NCI-H2081 treated with DMSO at 0.1 percent for 48 hours (cell line): ENCODE results near the gene NOLC1.

ENCODE experiments used
- DNase-seq: peaks from one replicate; lab custom pipeline; 2025; lab: John Stamatoyannopoulos, UW

The NOLC1 gene

DNA sequence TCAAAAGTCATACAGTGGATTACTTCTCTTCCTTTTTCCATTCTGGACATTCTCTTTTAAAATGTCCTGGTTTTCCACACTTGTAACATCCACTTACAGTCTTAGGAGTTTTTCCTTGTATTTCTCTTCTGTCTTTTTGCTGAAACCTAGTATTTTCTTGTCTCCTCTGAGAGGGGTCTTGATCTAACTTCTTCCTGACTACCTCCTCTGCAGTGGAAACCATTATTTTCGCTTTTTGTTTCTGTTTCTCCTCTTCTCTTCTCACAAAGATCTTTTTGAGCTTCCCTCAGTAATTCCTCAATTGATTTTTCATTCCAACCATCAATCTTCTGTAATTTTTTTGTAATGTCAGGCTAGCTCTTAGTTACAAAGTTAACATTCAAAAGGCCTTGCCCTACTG, 50.2 kb downstream of the NOLC1 start:
- DNase-seq = no peak

DNA sequence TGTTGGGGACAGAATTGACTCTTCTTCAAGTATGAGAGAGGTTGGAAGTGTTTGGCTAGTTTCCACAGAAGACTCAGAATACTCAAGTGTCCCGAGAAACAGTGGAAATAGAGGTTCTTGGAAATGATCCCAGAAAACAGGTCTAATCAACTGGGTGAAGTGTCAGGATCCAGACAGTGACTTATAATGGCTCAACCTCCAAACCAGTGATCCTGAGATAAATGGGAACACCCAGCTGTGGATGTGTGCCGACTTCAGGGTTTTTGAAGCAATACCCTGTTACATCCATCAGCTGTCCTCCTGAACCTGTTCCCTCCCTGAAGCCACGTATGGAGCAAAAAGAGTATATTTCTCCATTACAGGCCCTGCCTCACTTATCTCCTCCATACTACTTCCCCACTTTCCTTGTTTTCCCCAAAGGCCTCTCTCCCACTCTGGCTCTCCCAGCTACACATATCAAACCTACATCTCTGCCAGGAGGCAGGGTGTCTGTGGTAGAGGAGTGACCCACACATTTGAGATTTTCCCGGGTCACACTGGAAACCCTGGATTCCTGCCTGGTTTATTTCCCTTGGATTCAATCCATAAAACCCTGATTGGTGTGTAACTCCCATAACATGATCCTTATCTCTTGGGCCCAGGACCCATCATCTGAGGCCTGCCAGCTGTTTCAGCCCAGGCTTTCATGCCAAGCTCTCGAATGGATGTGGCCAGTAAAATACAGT, 56.3 kb downstream of the NOLC1 start:
- DNase-seq = no peak

DNA sequence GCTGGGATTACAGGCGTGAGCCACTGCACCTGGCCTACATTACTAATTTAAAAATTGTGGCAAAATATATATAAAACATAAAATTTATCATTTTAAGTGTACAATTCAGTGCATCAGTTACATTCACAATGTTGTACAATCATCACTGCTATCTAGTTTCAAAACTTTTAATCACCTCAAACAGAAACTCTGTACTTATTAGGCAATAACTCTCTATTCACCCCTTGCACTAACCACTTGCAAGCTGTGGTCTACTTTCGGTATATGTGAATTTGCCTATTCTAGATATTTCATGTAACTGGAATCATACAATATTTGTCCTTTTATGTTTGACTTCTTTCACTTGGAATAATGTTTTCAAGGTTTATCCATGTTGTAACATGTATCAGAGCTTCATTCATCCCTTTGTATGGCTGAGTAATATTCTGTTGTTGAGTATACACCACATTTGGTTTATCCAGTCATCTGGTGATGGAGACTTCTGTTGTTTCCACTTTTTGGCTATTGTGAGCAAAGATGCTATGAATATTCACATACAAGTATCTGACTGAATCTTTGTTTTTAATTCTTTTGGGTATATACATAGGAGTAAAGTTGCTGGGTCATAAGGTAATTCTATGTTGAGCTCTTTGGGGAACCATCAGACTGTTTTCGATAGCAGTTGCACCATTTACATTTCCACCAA, 59.6 kb downstream of the NOLC1 start:
- DNase-seq = no peak
